Central memory CD8-positive, alpha-beta T cell (primary cell): ENCODE measurements around the gene FCN2.

ENCODE experiments used
- ATAC-seq: fragments of 150-1000 bp; cut with Tn5 transposase; replicated peaks from 2 replicates; pipeline ENCODE4 v1.10.0; 2022; ENCODE audit warnings: mild to moderate bottlenecking, moderate FRiP score, moderate number of reproducible peaks; ENCODE audit not compliant: poor library complexity, severe bottlenecking; ENCODE audit errors: extremely low read depth
- DNase-seq, 2 donors: peaks; one replicate each; pipeline ENCODE4 v3.0.0; 2021; ENCODE audit warnings: low spot score in 2 of 2
- H3K27ac Mint-ChIP-seq: one replicate; pipeline ENCODE4 v1.8.0; 2022; ENCODE audit warnings: low read depth, mild to moderate bottlenecking, moderate library complexity, mixed read lengths
- H3K27me3 Mint-ChIP-seq: one replicate; pipeline ENCODE4 v1.8.0; 2022; ENCODE audit warnings: mixed read lengths
- H3K36me3 Mint-ChIP-seq: one replicate; pipeline ENCODE4 v1.8.0; 2022; ENCODE audit warnings: mild to moderate bottlenecking, moderate library complexity, mixed read lengths; ENCODE audit not compliant: insufficient read depth
- H3K4me1 Mint-ChIP-seq: one replicate; pipeline ENCODE4 v1.8.0; 2022; ENCODE audit warnings: mixed read lengths
- H3K4me3 Mint-ChIP-seq: one replicate; pipeline ENCODE4 v1.8.0; 2022; ENCODE audit warnings: mild to moderate bottlenecking, moderate library complexity, mixed read lengths
- H3K9me3 Mint-ChIP-seq: one replicate; pipeline ENCODE4 v1.8.0; 2022; ENCODE audit warnings: mixed read lengths

Gene FCN2

GRCh38 chr9:134929193-134930158 is 48.9 kb downstream of the FCN2 start:
- Mint-ChIP-seq H3K27ac (no peak overlapping the region), H3K9me3 (no peaks in the 10 kb centered on the region), H3K27me3 (peaks cover 38% of the 10 kb centered on the region), H3K4me3 (no peak overlapping the region), H3K36me3 (peaks cover 2% of the 10 kb centered on the region), H3K4me1 (peaks cover 5% of the 10 kb centered on the region)
- no peak for DNase-seq
- ATAC-seq = no peak

- H3K4me3 Mint-ChIP-seq = no peak overlapping the region
- H3K9me3 Mint-ChIP-seq = no peaks in the 10 kb centered on the region
These were observed 49.8 kb downstream of the FCN2 start for GRCh38 chr9:134930398-134930797.

GRCh38 chr9:134932171-134932570 is 51.6 kb downstream of the FCN2 start:
- Mint-ChIP-seq H3K9me3 (no peaks in the 10 kb centered on the region), H3K27ac (no peak overlapping the region), H3K27me3 (peaks cover 38% of the 10 kb centered on the region), H3K4me1 (peaks cover 9% of the 10 kb centered on the region), H3K36me3 (peaks cover 2% of the 10 kb centered on the region), H3K4me3 (no peak overlapping the region)
- no peak for ATAC-seq
- no peak for DNase-seq

More at GRCh38 chr9:134930398-134930797, 49.8 kb downstream of the FCN2 start:
- H3K27ac Mint-ChIP-seq = no peak overlapping the region
- H3K36me3 Mint-ChIP-seq = peaks cover 2% of the 10 kb centered on the region
- H3K4me1 Mint-ChIP-seq = peaks cover 5% of the 10 kb centered on the region
- no peak for DNase-seq
- ATAC-seq = no peak
- H3K27me3 Mint-ChIP-seq = peaks cover 38% of the 10 kb centered on the region

GRCh38 chr9:134932606-134933005 is 52.0 kb downstream of the FCN2 start:
- no peaks in the 10 kb centered on the region for H3K9me3 Mint-ChIP-seq
- DNase-seq = no peak

GRCh38 chr9:134933076-134933659 is 52.6 kb downstream of the FCN2 start:
- no peak for ATAC-seq
- Mint-ChIP-seq H3K27ac (no peak overlapping the region), H3K4me3 (no peak overlapping the region), H3K27me3 (peaks cover 38% of the 10 kb centered on the region), H3K4me1 (peaks cover 9% of the 10 kb centered on the region), H3K9me3 (no peaks in the 10 kb centered on the region), H3K36me3 (peaks cover 2% of the 10 kb centered on the region)
- no peak for DNase-seq

More at GRCh38 chr9:134932606-134933005, 52.0 kb downstream of the FCN2 start:
- Mint-ChIP-seq H3K4me3 (no peak overlapping the region), H3K4me1 (peaks cover 9% of the 10 kb centered on the region), H3K27me3 (peaks cover 38% of the 10 kb centered on the region), H3K36me3 (peaks cover 2% of the 10 kb centered on the region), H3K27ac (no peak overlapping the region)
- no peak for ATAC-seq

GRCh38 chr9:134935056-134935640 is 54.5 kb downstream of the FCN2 start:
- Mint-ChIP-seq H3K36me3 (peaks cover 2% of the 10 kb centered on the region), H3K9me3 (no peaks in the 10 kb centered on the region), H3K27ac (no peak overlapping the region), H3K4me1 (peaks cover 8% of the 10 kb centered on the region), H3K27me3 (peaks cover 38% of the 10 kb centered on the region), H3K4me3 (no peak overlapping the region)
- ATAC-seq (no peak), DNase-seq (no peak)

GRCh38 chr9:134935701-134936345 is 55.2 kb downstream of the FCN2 start:
- no peak for ATAC-seq
- H3K4me1 Mint-ChIP-seq = peaks cover 4% of the 10 kb centered on the region
- H3K4me3 Mint-ChIP-seq = no peak overlapping the region
- no peaks in the 10 kb centered on the region for H3K36me3 Mint-ChIP-seq
- no peak for DNase-seq
- H3K9me3 Mint-ChIP-seq = no peaks in the 10 kb centered on the region
- H3K27ac Mint-ChIP-seq = no peak overlapping the region
- H3K27me3 Mint-ChIP-seq = peaks cover 32% of the 10 kb centered on the region

GRCh38 chr9:134936346-134937163 is 55.9 kb downstream of the FCN2 start:
- Mint-ChIP-seq H3K36me3 (no peaks in the 10 kb centered on the region), H3K27ac (no peak overlapping the region), H3K4me3 (no peak overlapping the region), H3K27me3 (peaks cover 24% of the 10 kb centered on the region), H3K4me1 (peaks cover 4% of the 10 kb centered on the region), H3K9me3 (no peaks in the 10 kb centered on the region)
- no peak for ATAC-seq
- DNase-seq = no peak
